ENCODE data around the gene PRRG4.

DNA sequence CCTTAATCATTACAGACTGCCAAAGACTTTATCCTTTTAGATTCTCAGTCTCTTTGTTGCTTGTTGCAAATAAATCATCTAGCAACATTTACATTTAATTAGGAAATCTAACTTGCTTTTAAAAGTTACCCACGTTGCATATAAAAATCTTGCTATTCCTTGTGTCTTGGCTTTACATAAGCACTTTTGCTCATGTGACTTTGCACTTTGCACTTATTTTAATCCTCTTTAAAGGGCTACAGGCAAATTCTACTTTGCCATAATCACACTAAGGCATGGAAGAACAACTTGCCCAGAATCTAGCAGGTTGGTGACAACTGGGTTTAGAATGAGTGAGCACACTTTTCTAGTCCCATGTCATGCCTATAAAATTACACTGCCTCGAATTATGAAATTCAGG lies 25.9 kb downstream of the PRRG4 start:
- TF ChIP-seq POLR2A (IDR thresholded peaks at IDR 0.05) = no peak
- TF ChIP-seq, protein P1, sequence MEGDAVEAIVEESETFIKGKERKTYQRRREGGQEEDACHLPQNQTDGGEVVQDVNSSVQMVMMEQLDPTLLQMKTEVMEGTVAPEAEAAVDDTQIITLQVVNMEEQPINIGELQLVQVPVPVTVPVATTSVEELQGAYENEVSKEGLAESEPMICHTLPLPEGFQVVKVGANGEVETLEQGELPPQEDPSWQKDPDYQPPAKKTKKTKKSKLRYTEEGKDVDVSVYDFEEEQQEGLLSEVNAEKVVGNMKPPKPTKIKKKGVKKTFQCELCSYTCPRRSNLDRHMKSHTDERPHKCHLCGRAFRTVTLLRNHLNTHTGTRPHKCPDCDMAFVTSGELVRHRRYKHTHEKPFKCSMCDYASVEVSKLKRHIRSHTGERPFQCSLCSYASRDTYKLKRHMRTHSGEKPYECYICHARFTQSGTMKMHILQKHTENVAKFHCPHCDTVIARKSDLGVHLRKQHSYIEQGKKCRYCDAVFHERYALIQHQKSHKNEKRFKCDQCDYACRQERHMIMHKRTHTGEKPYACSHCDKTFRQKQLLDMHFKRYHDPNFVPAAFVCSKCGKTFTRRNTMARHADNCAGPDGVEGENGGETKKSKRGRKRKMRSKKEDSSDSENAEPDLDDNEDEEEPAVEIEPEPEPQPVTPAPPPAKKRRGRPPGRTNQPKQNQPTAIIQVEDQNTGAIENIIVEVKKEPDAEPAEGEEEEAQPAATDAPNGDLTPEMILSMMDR (IDR thresholded peaks at IDR 0.05) = no peak

All from heart left ventricle (tissue), 13 donors.